ENCODE data around the gene HDAC11.
"Not testable (repeated sequence)": the region's sequence is repeated elsewhere in the genome, so short reads cannot be mapped to it uniquely, and the experiment has no call there.

Gene HDAC11

DNA sequence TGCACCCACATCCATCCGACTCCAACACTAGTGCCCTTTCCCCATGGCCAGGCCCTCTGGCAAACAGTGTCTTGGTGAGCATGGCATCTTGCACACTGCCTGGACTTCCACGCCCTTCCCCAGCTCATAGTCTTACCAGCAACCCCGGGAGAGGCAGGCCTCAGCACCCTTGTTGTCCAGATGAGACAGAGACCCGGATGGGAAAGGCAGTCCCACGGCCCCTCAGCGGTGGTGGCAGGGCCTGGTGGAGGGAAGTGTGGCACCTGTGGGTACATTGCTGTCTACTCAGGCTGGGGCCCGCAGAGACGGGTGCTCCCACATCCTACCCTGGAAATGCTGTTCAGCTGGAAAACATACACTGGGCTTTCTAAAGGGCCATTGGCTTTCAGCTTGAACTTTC lies 28.4 kb downstream of the HDAC11 start:
- DNase-seq: no peak

GRCh38 chr3:13509059-13509815 lies 29.1 kb downstream of the HDAC11 start:
- DNase-seq: no peak

DNA sequence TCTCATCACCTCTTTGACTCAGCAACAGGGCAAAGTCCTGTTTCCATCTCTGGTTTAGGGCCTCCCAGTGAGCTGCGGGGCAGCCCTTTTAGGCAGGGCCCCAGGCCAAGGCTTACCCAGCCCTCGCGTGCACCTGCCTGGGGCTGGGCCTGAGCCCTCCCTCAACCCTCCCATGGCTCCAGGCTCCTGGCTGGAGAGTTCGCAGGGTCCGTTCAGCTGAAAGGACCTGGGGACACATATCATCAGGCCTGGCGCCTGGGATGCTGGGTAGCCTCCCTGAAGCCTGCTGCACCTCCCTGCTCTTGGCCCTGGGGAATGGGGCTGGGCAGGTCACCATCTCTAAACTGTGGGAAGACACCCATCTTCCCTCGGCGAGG lies 29.7 kb downstream of the HDAC11 start:
- no peak for DNase-seq

DNA sequence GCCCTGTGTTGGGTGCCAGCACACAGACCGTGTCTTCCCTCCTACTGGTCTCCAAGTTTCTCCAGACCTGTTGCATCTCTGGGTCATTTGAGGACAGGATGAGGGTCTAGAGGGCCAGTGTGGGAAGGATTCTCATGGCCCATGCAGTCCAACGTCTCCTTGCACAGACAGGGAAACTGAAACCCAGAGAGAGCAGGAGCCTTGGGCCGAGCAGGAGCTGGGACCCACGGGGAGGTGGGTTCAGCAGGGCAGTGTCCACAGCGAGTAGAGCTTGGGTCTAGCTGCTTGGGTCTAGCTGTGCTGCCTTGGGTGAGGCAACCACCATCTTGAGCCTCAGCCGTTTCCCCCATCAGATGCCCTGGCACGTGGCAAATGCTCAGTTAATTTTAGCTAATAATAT lies 32.3 kb downstream of the HDAC11 start:
- DNase-seq: no peak

DNA sequence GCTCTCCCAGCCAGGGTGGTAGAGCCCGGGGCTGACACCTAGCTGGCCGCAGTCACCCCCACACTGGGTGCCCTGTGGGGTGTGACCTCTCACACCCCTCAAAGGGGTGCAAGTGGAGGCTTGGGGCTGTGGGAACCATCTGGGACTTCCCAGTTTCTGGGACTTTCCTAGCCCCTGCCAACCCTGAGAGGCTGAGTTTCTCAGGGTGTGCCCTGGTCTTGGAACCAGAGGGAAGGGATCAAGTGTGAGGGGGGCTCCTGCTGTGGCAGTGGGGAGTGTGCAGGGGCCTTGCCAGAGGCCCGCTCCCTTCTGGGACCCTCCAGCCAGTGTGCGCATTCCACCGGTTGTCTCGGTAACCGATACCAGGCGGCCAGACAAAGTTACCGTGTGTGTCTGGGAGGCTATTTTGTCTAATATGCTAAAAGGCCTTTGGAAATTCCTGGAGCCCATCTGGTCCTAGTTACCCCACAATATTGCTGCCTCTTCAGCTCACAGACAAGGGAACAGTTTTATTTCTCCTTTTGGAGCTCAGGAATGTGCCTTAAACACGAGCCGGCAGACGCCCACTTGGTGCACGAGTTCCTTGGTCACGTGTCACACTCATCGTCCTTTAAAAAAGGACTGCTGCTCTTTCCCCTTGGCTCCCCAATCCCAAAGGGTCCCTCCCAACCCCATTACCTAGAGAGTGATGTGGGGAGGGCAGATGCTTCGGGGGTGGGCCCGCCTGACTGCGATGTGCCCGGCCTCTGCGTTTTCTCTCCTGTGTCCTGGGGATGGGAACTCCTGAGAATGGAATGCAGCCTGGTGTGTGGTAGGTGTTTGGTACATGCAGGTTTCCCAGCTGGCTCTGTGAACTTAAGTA lies 33.2 kb downstream of the HDAC11 start:
- DNase-seq: no peak

DNA sequence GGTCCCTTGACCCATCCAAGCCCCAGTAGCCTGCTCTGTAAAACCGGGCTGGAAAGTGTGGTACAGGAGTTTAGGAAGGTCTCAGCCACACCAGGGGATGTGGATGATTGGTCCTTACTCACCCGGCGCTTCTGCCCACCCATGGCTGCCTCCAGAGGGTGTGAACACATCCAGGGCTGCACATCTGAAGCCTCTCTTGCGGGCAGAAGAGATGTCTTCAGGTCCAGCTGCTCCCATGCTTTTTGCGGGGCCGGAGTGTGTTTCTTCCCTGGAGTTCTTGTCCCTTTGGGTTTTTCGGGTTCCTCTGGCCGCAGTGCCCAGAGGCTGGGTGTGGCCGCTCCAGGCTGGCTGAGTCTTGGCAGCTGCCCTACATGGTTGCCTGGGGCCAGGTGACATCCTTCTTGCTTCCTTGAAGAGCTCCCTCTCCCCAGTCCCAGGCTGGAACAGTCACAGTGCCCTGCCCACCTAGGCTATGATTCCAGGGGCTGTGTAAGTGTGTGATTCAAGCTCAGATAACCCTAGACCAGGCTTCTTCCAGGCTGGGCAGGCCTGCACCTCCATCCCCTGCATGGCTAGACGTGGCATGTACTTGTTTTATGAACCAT lies 33.9 kb downstream of the HDAC11 start:
- DNase-seq: no peak

- no peak for DNase-seq
These were observed 34.7 kb downstream of the HDAC11 start for GRCh38 chr3:13514639-13515435.

DNA sequence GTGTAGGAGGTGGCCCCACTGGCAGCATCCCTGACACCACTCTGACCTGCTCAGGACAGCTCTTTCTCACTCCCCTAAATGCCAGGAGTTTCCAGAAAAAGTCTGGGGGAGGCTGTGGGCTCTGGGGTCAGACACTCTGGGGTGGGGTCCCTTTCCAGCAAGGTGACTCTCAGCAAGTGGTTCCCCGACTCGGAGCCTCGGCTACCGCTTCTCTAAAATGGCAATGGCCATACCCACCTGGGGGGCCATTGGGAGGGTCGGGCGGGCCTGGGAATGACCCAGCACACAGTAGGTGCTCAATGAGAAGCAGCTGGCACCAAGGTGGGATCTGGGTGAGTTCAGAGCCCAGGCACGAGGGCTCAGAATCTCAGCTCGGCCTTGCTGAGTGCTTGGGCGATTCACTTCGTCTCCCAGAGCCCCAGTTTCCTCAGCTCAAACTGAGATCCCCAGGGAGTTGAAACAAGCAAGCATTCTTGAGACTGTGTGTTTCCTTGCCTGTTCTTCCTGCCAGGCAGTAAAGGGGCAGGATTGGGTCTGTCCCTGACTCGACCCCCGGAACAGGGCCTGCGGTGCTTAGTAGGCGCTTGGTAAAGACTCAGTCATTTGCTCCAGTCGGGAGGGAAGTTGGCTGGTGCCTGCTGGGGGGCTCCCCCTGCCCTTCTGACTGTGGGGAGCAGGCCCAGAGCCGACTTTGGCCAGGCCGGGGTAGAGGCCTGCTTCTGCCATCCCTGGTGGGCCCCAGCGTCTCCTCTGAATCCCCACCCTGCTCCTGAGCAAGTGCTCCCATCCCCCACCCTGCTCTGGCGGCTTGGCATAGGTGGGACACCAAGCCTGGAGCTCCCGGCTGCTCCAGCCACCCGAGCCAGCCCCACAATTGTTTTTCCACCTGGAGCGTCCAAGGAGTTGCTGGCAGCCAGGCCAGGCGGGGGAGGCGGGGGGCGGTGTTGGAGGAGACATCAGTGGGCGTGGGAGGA lies 36.0 kb downstream of the HDAC11 start:
- DNase-seq: no peak

GRCh38 chr3:13516760-13517135 lies 36.6 kb downstream of the HDAC11 start:
- no peak for DNase-seq

GRCh38 chr3:13517253-13517977 lies 37.3 kb downstream of the HDAC11 start:
- no peak for DNase-seq

GRCh38 chr3:13518516-13518953 lies 38.4 kb downstream of the HDAC11 start:
- no peak for DNase-seq

DNA sequence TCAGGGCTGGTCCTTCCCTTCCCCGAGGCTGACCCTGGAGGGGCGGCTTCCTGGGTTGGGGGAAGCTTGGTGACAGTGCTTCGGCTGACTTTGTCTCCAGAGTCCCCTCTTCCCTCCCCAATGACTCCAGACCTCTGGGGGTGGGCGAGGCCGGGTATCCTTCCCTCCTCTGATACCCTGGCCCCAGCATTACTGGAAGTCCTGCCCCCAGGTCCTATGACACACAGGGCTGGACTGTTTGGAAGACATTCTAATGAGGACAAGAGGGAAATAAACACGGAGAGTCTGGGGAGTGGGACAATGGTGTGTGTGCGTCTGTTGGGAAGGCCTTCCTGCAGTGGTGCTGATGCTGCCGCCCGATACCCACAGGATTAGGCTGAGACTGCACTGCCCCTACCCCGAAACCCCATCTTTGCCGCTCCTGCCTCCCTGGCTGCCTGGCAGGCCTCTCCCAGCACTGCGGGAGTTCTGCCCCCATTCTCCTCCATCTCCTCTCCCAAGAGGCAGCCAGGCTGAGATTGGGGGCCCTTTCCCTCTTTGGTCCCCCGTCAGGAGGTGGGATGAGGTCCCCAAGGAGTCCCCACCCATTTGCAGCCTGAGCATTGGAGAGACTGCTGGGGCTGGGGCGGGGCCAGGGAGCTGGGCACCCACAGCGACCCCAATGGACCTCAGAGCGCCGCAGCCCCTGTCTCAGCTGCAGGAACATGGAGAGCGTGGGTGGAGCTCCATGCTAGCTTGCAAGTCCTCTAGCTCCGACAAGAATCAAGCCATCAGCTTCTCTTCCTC lies 39.1 kb downstream of the HDAC11 start:
- no peak for DNase-seq

- no peak for DNase-seq
These were observed 40.3 kb downstream of the HDAC11 start for GRCh38 chr3:13520326-13520880.

GRCh38 chr3:13521309-13521708 lies 41.2 kb downstream of the HDAC11 start:
- DNase-seq: no peak

GRCh38 chr3:13521749-13522148 lies 41.6 kb downstream of the HDAC11 start:
- not testable (repeated sequence) for DNase-seq

DNA sequence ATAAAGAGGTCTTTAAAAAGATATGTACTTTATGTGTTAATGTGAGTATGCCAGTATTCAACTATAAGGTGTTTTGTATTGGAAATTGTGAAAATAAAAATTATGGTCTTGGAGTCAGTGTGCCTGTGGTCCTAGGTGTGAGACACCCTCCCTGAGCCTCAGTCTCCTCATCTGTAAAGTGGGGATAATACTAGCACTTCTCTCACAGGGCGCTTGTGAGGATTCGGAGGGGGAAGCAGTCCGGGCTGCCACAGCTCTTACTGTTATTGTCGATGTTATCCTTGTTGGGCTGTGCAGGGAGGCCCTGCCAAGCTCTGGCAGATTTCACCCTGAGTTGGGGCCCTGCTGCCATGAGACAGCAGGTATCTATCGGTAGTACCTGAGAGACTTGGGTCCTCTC lies 42.1 kb downstream of the HDAC11 start:
- no peak for DNase-seq

DNA sequence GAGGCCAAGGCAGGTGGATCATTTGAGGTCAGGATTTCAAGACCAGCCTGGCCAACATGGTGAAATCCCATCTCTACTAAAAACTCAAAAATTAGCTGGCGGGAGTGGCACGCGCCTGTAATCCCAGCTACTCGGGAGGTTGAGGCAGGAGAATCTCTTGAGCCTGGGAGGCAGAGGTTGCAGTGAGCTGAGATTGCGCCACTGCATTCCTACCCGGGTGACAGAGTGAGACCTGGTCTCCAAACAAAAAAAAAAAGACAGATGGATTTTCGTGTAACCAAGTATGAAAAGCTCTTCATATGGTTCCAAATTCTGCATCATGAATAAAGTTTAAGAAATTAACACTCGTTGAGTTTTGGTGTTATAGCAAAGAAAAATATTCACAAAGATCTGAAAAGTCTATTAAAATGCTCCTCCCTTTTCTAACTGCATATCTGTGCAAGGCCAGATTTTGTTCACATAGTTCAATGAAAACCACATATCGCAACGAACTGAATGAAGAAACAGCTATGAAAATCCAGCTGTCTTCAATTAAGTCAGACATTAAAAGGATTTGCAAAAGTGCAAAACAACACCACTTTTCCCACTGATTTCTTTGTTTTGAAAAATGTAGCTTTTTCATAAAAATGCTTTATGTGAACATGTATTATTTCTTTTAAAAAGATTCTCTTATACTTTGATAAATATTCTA lies 45.0 kb downstream of the HDAC11 start:
- no peak for DNase-seq

GRCh38 chr3:13525827-13526625 lies 45.9 kb downstream of the HDAC11 start:
- DNase-seq: no peak

DNA sequence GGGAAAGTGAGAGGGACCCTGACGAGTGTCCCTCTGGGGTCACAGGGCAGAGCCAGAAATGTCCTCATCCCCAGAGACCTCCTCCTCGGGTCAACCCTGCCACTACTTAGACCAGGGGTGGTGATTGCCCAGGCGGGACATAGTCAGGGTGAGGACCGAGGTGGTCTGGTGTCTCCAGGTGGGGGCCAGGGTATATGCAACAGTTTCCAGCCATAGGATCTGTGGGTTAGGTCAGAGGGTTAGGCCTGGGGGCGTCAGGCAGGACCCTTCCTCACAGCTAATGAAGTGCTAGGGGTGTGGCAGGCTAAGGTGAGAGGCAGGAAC lies 46.5 kb downstream of the HDAC11 start:
- no peak for DNase-seq

Measured in activated CD8-positive, alpha-beta memory T cell treated with anti-CD3 and anti-CD28 coated beads, Interleukin-2, amount 50 U/mL, for 4 hours (primary cell).